CD4-positive, alpha-beta T cell treated with Interleukin-21 for 1 hour (primary cell): ENCODE results near the gene CLEC2A.
A peak's percentile ranks its signal among the peaks of the same experiment; 100 is the strongest.
"Not testable (repeated sequence)": the region's sequence is repeated elsewhere in the genome, so short reads cannot be mapped to it uniquely, and the experiment has no call there.

ENCODE experiments used
- DNase-seq: peaks from one replicate; pipeline ENCODE4 v3.0.0-alpha.2; 2020

Gene CLEC2A

GRCh38 chr12:9932270-9932669 is at the start of gene CLEC2A:
TSS of gene CLEC2A (minus strand) at chr12:9932370. CDS start at chr12:9932329, 41 bp downstream.
- DNase-seq, result no peak

DNA sequence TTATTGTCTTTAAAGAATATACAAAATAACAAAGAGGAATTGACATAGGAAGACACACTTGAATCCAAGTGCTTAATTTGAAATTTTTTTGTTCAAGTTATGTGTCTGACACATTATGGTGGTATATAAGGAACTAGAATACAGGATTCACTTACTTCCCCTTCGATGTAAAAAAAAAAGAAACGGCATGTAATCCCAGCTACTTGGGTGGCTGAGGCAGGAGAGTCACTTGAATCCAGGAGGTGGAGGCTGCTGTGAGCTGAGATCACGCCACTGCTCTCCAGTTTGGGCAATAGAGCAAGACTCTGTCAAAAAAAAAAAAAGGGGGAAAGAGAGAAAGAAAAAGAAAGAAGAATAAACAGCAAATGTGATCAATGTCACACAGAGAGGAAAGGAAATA is 48.0 kb upstream of the CLEC2A start:
- no peak for DNase-seq

- DNase-seq, result no peak
These were observed 45.7 kb upstream of the CLEC2A start for GRCh38 chr12:9977916-9978315.

- DNase-seq, result not testable (repeated sequence)
These were observed 44.5 kb upstream of the CLEC2A start for GRCh38 chr12:9976626-9977025.

GRCh38 chr12:9975614-9976013 is 43.4 kb upstream of the CLEC2A start:
- no peak for DNase-seq

GRCh38 chr12:9974731-9975130 is 42.6 kb upstream of the CLEC2A start:
- DNase-seq, result not testable (repeated sequence)

DNA sequence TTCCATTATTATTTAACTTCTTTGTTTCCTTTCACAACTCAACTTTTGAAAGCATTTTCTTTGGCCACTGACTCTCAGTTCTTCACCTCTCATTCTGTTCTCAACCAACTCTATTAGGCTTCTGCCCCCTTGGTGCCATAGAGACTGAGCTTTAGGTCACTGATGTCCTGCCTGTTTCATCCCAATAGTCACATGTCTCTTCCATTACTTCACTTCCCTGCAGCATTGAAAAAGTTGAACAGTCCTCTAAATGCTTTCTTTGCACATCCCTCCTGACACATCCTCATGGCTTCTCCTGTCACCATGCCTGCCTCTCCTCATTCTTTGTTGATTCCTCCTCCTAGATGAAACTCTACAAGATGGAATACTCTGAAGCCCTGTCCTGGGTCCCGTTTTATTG is 41.8 kb upstream of the CLEC2A start:
- no peak for DNase-seq

GRCh38 chr12:9971181-9971580 is 39.0 kb upstream of the CLEC2A start, which contains the start of gene CLEC12A:
TSS of gene CLEC12A (plus strand) at chr12:9971409. CDS start at chr12:9971597, 188 bp downstream.
- DNase-seq, result no peak

DNA sequence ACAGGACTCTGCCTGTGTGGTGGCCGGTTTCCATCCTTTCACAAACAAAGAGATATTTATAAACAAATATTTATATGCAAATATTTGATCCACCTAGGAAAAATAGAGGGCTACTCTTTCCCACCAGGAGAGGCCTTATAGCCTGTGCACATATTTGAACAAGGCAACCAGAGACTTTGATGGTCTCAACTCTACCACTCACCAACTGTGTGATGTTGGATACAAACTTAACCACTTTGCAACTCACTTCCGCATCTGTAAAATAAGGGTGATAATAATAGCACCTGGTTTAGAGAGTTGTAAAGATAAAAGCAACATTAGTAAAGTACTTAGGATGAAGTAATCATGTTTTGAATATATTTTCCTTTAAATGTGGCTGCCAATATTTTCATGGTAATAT is 37.5 kb upstream of the CLEC2A start:
- DNase-seq, result no peak

GRCh38 chr12:9961901-9962300 is 29.7 kb upstream of the CLEC2A start:
- no peak for DNase-seq

GRCh38 chr12:9961106-9961505 is 28.9 kb upstream of the CLEC2A start:
- DNase-seq, result no peak

DNA sequence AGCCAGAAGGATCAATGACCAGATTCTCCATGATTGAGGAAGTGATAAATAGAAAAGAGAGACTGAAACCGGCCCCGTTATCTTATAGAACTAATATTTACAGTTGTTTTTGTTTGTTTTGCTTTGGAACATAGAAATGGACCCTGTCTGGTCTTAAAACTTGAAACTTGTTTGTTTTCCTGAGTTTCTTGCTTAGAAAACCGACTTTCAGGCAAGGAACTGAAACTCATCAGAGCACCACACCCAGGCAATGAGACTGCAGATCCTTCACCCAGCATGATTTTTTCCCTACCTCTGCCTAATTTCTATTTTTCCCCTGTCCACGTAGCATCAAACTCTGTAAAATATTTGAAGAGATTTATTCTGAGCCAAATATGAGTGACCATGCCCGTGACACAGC is 28.4 kb upstream of the CLEC2A start:
- no peak for DNase-seq

- peak; percentile 48 for DNase-seq
These were observed 25.7 kb upstream of the CLEC2A start for GRCh38 chr12:9957834-9958233.

GRCh38 chr12:9952954-9953729 is 21.0 kb upstream of the CLEC2A start:
- not testable (repeated sequence) for DNase-seq

DNA sequence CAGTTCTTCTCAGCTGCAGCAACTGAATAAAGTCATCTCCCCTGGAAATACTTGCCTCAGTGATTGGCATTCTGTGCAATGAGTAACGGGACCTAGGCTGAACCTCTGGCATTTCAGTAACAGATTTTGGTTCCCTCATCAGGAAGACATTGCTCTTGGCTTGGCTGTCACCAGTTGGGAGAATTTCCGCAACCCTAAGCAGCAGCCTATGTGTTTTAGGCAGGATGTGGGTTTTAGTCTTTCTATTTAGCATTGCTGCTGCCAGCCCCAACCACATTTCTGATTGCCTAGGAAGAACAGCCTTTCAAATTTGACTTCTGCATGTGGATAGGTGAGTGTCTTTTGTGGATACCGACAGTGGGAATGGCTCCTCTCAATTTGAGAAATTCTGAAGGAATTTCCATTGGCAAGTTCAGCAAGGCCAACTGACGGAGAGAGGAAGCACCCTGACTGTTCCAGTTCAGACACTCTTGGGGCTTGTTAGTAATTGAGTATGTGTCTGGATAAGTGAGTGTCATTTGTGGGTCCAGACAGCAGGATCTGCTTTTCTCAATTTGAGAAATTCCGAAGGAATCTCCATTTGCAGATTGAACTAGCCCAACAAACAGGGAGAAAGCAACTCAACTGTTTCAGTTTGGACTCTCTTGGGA is 19.0 kb upstream of the CLEC2A start:
- peak; percentile 54 for DNase-seq

- peak; percentile 36 for DNase-seq
These were observed 16.6 kb upstream of the CLEC2A start for GRCh38 chr12:9948606-9949296.

DNA sequence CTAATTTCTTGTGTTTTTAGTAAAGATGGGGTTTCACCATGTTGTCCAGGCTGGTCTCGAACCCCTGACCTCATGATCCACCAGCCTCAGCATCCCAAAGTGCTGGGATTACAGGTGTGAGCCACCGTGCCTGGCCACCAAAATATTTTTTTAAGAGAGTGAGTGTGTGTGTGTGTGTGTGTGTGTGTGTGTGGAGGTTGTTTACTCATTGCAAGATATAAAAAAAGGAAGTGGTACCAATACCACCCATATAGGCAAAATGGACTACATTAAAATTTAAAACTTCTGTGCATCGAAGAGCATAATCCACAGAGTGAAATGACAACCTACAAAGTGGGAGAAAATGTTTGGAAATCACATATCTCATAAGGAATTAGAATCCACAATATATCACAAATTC is 15.5 kb upstream of the CLEC2A start:
- DNase-seq, result no peak

- no peak for DNase-seq
These were observed 12.2 kb upstream of the CLEC2A start for GRCh38 chr12:9944391-9944790.

DNA sequence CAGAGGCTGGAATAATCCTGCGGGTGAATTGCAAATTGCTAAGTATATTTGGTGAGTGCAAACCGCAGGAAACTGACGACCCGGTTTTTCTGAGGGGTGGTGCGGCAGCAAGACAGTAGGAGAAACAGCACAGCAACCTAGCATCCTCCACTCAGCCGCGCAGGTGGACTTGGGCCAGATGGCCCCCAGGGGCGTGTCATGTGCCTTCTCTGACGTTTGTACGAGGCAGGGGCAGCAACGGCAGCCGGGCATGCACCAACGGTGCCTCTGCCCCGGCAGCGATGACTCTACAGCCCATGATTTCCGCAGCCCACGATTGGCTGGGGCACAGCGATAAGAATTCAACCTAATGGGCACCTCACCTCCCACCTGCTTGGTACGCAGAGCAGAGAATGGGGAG is 11.1 kb upstream of the CLEC2A start:
- peak; percentile 18 for DNase-seq

- no peak for DNase-seq
These were observed 9.7 kb upstream of the CLEC2A start for GRCh38 chr12:9941838-9942237.

- peak; percentile 38 for DNase-seq
These were observed 8.2 kb upstream of the CLEC2A start for GRCh38 chr12:9940375-9940774.

DNA sequence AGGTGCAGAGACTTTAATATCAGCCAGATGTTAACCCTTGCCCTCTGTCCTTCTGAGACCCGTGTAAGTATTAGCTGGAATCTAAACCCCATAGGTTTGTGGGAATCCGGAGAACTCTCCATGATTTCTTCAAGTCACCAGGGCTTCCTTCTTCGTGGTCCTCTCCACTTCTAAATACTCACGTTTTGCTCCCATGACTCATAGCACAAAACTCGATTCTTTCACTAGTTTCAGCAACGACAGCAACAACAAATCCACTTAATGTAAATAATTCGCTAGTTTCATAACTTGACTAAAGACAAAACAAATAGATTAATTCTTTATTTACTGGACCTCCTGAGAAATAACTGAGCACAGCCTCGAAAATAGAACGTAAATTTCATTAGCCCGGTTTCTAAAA is 4.4 kb upstream of the CLEC2A start:
- DNase-seq, result no peak

GRCh38 chr12:9935026-9935425 is 2.9 kb upstream of the CLEC2A start:
- DNase-seq, result no peak

DNA sequence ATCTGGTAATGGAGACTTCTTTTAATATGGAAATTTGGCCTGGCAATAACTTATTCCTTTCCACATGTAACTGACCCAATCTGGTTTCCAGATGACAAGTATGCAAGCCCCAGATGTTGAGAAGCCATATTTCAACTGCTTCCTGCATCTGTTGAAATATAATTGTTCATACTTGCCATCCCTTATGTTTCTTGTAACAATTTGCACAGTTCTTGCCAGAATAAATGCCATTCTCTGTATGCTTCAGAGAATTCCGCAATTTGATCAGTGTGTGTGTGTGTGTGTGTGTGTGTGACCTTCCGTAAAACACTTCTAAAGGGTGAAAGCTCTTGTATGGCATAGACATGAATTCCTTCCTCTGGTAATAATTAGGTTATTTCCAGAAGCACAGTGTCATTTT is 1.8 kb upstream of the CLEC2A start:
- no peak for DNase-seq
